Stimulated activated CD4-positive, alpha-beta T cell treated with anti-CD3 and anti-CD28 coated beads, Interleukin-2, amount 100 ng/mL, for 48 hours (primary cell): ENCODE data around the gene HTD2.
A peak's percentile ranks its signal among the peaks of the same experiment; 100 is the strongest.
"Not testable (repeated sequence)": the region's sequence is repeated elsewhere in the genome, so short reads cannot be mapped to it uniquely, and the experiment has no call there.

Experiments used
- DNase-seq, 2 donors: peaks; one replicate each; pipeline ENCODE4 v3.0.0-alpha.2; 2020

HTD2 gene

GRCh38 chr3:58333206-58334012, 27.1 kb downstream of the HTD2 start:
- peak in 1 of 2 donors; percentile 24 for DNase-seq

GRCh38 chr3:58334013-58334321, 27.6 kb downstream of the HTD2 start:
- DNase-seq: no peak

- no peak for DNase-seq
Observed at GRCh38 chr3:58334506-58334884, 28.2 kb downstream of the HTD2 start.

- DNase-seq: no peak
Observed at GRCh38 chr3:58335652-58335947, 29.3 kb downstream of the HTD2 start.

- DNase-seq: no peak
Observed at GRCh38 chr3:58336135-58336882, 30.0 kb downstream of the HTD2 start.

- DNase-seq: no peak
Observed at GRCh38 chr3:58337190-58337589, 30.9 kb downstream of the HTD2 start.

GRCh38 chr3:58339146-58339545, 32.8 kb downstream of the HTD2 start:
- not testable (repeated sequence) for DNase-seq

- no peak for DNase-seq
Observed at GRCh38 chr3:58340594-58341244, 34.4 kb downstream of the HTD2 start.

GRCh38 chr3:58341376-58341775, 35.1 kb downstream of the HTD2 start:
- DNase-seq: no peak

GRCh38 chr3:58342676-58343075, 36.4 kb downstream of the HTD2 start:
- no peak for DNase-seq

- DNase-seq: no peak
Observed at GRCh38 chr3:58345457-58345856, 39.1 kb downstream of the HTD2 start.

- DNase-seq: no peak
Observed at GRCh38 chr3:58346368-58346767, 40.0 kb downstream of the HTD2 start.

GRCh38 chr3:58347984-58348383, 41.7 kb downstream of the HTD2 start:
- no peak for DNase-seq

- DNase-seq: no peak
Observed at GRCh38 chr3:58349792-58350626, 43.7 kb downstream of the HTD2 start.

- DNase-seq: no peak
Observed at GRCh38 chr3:58350627-58351013, 44.3 kb downstream of the HTD2 start.

- no peak for DNase-seq
Observed at GRCh38 chr3:58351920-58352319, 45.6 kb downstream of the HTD2 start.

GRCh38 chr3:58352626-58353025, 46.3 kb downstream of the HTD2 start:
- no peak for DNase-seq

- DNase-seq: no peak
Observed at GRCh38 chr3:58353722-58354553, 47.6 kb downstream of the HTD2 start.

GRCh38 chr3:58355179-58355578, 48.9 kb downstream of the HTD2 start:
- DNase-seq: no peak

GRCh38 chr3:58356054-58356453, 49.7 kb downstream of the HTD2 start:
- DNase-seq: no peak

- DNase-seq: no peak
Observed at GRCh38 chr3:58357402-58357801, 51.1 kb downstream of the HTD2 start.

GRCh38 chr3:58358092-58358491, 51.8 kb downstream of the HTD2 start:
- no peak for DNase-seq
